Mesodermal cell (in vitro differentiated cells): ENCODE measurements around the gene CD2BP2.

ENCODE experiments used
- H3K27ac ChIP-seq: 2 replicates; pipeline ENCODE4 v1.7.0; 2013; ENCODE audit warnings: mild to moderate bottlenecking, low read depth, low read length, moderate library complexity; ENCODE audit not compliant: severe bottlenecking
- H3K36me3 ChIP-seq: 2 replicates; pipeline ENCODE4 v1.7.1; 2013; ENCODE audit warnings: mild to moderate bottlenecking, low read length, moderate library complexity; ENCODE audit not compliant: control insufficient read depth, insufficient read depth
- H3K4me1 ChIP-seq: one replicate; pipeline ENCODE4 v1.7.1; 2013; ENCODE audit warnings: mild to moderate bottlenecking, low read length; ENCODE audit not compliant: insufficient read depth, control insufficient read depth, poor library complexity, severe bottlenecking
- H3K4me3 ChIP-seq: 2 replicates; pipeline ENCODE4 v1.7.0; 2013; ENCODE audit warnings: low read length, control low read depth, mild to moderate bottlenecking; ENCODE audit not compliant: insufficient read depth, poor library complexity, severe bottlenecking; ENCODE audit errors: extremely low read depth
- H3K9me3 ChIP-seq: 2 replicates; pipeline ENCODE4 v1.7.1; 2013; ENCODE audit warnings: mild to moderate bottlenecking, low read length, moderate library complexity; ENCODE audit not compliant: control insufficient read depth
- WGBS, 2 experiments: methylation state at CpG; one replicate each; pipeline ENCODE4 v1.1.5; 2013; ENCODE audit warnings: missing lambda C conversion rate in 2 of 2; ENCODE audit not compliant: insufficient coverage in 2 of 2; 5-methylcytosine and 5-hydroxymethylcytosine counted together

The CD2BP2 gene

DNA sequence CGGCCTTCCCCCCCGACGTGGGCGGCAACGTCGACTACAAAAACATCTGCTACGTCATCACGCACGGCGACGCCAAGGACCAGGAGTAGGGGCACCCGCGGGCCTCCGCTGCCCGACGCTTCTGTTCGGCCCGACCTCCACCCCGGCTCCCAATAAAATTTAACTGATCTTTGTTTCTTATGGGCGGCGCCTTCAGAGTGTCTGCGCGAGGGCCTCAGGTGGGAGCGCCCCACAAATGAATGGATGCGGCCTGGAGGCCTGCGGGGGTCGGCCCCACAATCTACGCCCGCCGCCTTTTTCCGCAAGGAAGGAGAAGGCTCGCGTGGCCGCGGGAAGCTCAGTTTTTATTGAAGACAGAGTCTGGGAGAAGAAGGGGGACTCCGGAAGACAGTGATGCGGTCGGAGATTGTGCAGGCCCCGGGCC lies 22.7 kb upstream of the CD2BP2 start:
- 2 to 3% methylated on average over 21 to 35 of the region's 39 CpGs for WGBS, 2 experiments
- Histone ChIP-seq H3K9me3 (no peaks in the 10 kb centered on the region), H3K4me1 (peaks cover 22% of the 10 kb centered on the region), H3K36me3 (peaks cover 8% of the 10 kb centered on the region), H3K4me3 (peak overlapping the region; percentile 72), H3K27ac (peak overlapping the region; percentile 100)

DNA sequence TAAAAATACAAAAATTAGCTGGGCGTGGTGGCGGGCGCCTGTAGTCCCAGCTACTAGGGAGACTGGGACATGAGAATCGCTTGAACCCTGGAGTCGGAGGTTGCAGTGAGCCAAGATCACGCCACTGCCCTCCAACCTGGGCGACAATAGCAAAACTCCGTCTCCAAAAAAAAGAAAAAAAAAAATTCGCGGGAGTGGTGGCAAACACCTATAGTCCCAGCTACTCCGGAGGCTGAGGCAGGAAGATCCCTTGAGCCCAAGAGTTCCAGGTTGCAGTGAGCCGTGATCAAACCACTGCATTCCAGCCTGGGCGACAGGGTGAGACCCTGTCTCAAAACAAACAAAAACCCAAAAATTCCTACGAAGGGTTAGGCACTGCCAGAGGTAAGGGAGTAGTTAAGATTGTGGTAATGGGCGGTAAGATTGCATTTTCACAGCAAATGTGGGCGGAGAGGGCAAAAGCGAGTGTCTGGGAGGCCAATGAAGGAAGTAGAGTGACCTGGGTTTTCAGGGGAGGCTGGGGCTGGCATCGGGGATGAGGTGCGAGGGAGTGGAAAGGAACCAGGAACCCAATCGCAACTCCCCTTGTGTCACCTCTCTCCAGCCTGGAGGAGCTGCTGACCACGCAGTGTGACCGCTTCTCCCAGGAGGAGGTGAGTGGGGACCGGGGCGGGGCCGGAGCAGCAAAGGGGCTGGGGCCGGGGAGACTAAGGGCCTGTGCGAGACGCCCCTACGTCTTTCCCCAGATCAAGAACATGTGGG lies 22.1 kb upstream of the CD2BP2 start:
- H3K27ac ChIP-seq = peak overlapping the region; percentile 100
- H3K36me3 ChIP-seq = peaks cover 8% of the 10 kb centered on the region
- H3K9me3 ChIP-seq = no peaks in the 10 kb centered on the region
- WGBS, 2 experiments = 66 to 75% methylated on average over 11 to 27 of the region's 29 CpGs
- peak overlapping the region; percentile 72 for H3K4me3 ChIP-seq
- H3K4me1 ChIP-seq = peaks cover 22% of the 10 kb centered on the region

DNA sequence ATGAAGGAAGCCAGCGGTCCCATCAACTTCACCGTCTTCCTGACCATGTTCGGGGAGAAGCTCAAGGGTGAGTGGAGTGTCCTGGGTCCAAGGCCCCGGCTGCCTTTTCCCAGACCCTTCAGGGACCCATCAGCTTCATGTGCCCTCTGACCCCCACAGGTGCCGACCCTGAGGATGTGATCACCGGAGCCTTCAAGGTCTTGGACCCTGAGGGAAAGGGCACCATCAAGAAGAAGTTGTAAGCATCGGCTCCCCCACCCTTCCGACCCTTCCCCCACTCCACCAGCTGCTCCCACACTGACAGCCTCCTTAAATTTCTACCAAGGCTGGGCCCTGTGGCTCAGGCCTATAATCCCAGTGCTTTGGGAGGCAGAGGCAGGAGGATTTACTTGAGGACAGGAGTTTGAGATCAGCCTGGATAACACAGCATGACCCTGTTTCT lies 21.4 kb upstream of the CD2BP2 start:
- Histone ChIP-seq H3K9me3 (no peaks in the 10 kb centered on the region), H3K36me3 (peaks cover 8% of the 10 kb centered on the region)
- 93 to 100% methylated on average over 3 to 6 of the region's 8 CpGs for WGBS, 2 experiments

DNA sequence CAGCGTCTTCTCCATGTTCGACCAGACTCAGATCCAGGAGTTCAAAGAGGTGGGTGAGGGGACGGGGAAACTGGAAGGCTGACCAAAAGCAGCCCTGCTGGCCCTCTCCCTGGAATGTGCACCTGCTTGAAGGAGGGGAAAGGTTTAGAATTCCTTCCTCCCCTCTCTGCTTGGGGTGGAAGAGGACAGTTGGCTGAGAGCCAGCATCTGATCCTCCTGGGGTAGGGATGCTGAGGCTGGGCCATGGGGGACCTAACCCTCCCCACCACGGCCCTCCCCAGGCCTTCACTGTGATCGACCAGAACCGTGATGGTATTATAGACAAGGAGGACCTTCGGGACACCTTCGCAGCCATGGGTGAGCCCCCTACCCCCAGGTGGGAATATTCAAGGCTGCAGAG lies 20.8 kb upstream of the CD2BP2 start:
- Histone ChIP-seq H3K4me1 (peaks cover 17% of the 10 kb centered on the region), H3K36me3 (peaks cover 8% of the 10 kb centered on the region), H3K4me3 (no peak overlapping the region), H3K9me3 (no peaks in the 10 kb centered on the region), H3K27ac (no peak overlapping the region)
- WGBS, 2 experiments = 84 to 90% methylated on average over 2 to 4 of the region's 8 CpGs

More for the DNA sequence above, 21.4 kb upstream of the CD2BP2 start:
- Histone ChIP-seq H3K27ac (peak overlapping the region; percentile 49), H3K4me3 (no peak overlapping the region), H3K4me1 (peaks cover 21% of the 10 kb centered on the region)

DNA sequence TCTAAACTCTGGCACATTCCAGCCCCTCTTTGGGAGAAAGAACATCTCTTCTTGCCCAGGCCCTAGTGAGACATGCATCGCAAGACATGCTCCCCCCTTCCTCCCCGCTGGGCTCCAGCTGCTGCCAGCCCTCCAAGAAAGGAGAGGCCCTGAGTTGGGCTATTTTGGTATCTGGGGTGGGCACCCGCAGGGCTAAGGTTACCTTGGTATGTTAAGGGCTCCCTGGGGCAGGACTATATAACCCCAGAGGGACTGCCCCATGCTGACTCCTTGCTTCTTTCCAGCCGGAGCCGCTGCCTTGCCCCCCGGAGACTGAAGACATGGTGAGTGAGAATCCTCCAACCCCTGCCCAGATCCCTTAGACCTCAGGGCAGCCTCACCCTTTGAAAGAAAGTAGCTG lies 19.4 kb upstream of the CD2BP2 start, which contains the start of gene MYL11:
Gene MYL11 (plus strand): TSS at position 265 of the 400 bp plus-strand sequence. CDS start 56 bp downstream, at position 321.
- H3K27ac ChIP-seq = no peak within 1 kb of the TSS
- no peak within 1 kb of the TSS for H3K4me3 ChIP-seq
- H3K4me1 ChIP-seq = peaks cover 15% of the 10 kb centered on the region
- H3K9me3 ChIP-seq = no peaks in the 10 kb centered on the region
- no peaks in the 10 kb centered on the region for H3K36me3 ChIP-seq
- WGBS, 2 experiments = 83 to 94% methylated on average over 4 of the region's 6 CpGs

DNA sequence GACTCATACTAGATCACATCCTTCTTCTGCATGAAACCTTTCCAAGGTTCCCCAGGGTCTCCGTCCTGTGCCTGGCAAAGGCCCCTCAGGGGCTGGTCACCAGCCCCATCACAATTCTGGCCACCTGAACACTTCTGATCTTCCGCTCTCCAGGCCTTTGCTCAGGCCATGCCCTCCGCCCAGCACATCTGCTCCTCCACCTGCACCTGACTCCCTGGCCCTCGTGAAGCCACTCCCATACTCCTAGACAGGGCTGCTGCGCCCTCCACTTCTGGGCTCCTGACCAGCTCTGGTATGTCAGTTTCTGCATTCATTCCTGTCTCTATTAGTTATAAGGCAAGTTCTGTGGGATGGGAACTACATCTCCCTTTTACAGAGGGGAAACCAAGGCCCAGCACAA lies 17.6 kb upstream of the CD2BP2 start:
- 94 to 96% methylated on average over 4 of the region's 5 CpGs for WGBS, 2 experiments
- H3K4me3 ChIP-seq = no peak overlapping the region
- no peaks in the 10 kb centered on the region for H3K9me3 ChIP-seq
- H3K4me1 ChIP-seq = peaks cover 22% of the 10 kb centered on the region
- no peak overlapping the region for H3K27ac ChIP-seq
- no peaks in the 10 kb centered on the region for H3K36me3 ChIP-seq

DNA sequence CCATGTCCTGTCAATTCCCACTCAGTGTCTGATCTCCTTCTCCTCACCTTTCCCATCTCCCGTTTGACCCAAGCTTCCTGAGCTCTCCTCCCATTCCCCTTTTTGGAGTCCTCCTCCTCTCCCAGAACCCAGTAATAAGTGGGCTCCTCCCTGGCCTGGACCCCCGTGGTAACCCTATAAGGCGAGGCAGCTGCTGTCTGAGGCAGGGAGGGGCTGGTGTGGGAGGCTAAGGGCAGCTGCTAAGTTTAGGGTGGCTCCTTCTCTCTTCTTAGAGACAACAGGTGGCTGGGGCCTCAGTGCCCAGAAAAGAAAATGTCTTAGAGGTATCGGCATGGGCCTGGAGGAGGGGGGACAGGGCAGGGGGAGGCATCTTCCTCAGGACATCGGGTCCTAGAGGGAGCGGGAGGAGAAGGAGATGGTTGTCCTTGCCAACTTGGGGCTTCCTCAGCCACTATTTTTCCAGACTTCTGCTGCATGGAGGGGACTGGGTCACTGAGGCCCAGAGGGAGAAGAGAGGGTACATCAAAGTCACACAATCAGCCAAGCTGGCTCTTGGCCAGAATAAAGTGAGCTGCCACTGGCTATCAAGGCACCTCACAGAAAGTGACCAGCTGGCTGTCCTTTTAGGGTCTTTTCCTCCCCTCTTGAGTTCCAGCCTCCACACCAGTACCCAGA lies 17.1 kb upstream of the CD2BP2 start:
- Histone ChIP-seq H3K36me3 (no peaks in the 10 kb centered on the region), H3K27ac (no peak overlapping the region), H3K4me1 (peaks cover 22% of the 10 kb centered on the region), H3K4me3 (no peak overlapping the region), H3K9me3 (no peaks in the 10 kb centered on the region)
- 93% methylated on average over 3 of the region's 6 CpGs; no CpG with 5 or more reads in 1 of the 2 experiments for WGBS, 2 experiments

DNA sequence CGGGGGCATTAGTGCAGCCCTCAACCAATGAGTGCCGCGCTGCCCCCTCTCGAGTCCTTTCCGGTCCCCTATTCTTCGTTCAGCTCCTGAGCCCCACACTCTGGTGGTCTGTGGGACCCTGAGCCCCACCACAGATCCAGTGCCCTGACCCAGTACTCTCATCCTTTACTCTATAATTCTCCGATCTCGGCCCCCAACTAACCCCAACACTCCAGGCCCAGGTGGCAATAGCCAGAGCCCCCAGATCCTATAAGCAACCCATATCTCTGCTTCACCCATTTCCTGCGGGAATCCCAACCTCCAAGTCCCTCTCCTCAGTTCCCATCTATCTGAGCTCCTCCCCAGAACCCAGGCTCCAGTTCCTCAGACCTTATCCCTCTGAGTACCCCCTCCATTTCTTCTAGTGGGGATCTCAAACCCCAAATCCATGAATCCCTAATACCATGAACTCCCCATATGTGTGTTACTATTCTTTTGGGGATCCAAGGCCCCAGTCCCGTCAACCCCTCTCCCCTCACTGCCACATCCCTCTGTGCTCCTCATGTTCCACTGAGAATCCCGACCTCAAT lies 16.2 kb upstream of the CD2BP2 start:
- H3K9me3 ChIP-seq = no peaks in the 10 kb centered on the region
- H3K4me1 ChIP-seq = peaks cover 16% of the 10 kb centered on the region

DNA sequence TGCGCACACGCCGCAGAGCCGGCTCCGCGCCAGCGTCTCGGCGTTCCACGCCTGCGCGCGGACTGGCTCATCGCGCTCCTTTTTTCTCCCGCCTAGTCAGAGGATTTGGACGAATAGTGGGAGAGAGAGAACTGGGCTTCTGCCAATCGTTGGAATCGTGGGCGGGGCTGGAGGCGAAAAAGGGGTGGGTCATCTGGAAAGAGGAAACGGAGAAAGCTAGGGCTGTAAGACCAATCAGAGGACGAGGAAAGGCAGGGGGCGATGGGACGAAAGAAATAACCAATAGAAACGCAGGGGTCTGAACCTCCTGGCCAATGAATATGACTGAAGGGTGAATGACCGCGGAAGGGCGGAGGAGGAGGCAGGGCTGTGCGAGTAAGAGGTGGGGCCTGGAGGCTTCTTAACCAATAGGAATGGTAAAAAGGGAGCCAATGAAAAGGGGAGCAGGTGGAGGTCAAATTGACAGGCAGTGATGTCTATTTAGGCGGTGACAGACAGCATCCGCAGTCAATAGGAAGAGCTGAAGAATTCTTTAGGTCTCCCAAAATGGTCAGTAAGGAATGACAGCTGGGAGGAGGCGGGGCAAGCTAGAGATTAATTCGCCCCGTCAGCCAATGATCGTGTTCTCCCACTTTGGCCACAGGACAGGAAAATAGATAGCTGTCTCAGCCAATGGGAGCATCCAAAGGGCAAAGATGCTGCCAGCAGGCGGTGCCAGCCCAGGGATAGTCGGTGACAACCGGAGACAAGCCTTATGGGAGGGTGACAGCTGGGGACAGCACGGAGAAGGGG lies 15.5 kb upstream of the CD2BP2 start, which contains the start of gene TBC1D10B:
Gene TBC1D10B (minus strand): TSS at position 39 of the 792 bp plus-strand sequence. CDS start 311 bp downstream, outside the sequence.
- peaks cover 10% of the 10 kb centered on the region for H3K4me1 ChIP-seq
- peak within 1 kb of the TSS; percentile 80 for H3K4me3 ChIP-seq
- WGBS, 2 experiments = 0 to 1% methylated on average over 27 to 33 of the region's 40 CpGs
- peak within 1 kb of the TSS; percentile 91 for H3K27ac ChIP-seq
- no peaks in the 10 kb centered on the region for H3K9me3 ChIP-seq
- H3K36me3 ChIP-seq = peaks cover 10% of the 10 kb centered on the region

More for the DNA sequence above, 16.2 kb upstream of the CD2BP2 start:
- peak overlapping the region; percentile 91 for H3K27ac ChIP-seq
- H3K4me3 ChIP-seq = peak overlapping the region; percentile 35
- 33 to 35% methylated on average over 10 to 11 of the region's 11 CpGs for WGBS, 2 experiments
- H3K36me3 ChIP-seq = peaks cover 5% of the 10 kb centered on the region

DNA sequence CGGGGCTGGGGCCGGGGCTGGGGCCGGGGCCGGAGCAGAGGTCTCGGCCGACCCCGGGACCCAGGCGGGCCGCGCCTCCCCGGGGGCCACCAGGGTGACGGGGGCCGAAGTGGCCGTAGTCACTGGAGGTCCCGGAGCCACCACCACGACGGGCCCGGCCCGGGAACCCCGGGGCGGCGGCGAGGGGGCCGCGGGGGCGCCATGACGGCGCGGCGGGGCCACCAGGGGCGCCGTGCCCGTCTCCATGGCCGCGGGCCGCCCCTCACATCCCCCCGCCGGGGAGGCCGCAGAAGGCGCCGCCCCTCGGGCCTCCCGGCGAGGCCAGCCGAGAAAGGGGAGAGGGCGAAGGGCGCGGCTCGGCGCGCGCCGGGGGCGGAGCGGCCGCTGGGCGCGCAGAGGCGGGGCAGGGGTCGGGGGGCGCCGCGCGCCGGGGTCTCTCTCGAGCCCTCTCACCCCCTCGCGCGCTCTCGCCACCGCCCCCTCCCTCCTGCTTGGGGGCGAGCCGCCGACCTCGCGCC lies 14.9 kb upstream of the CD2BP2 start:
- H3K4me3 ChIP-seq = peak overlapping the region; percentile 80
- peak overlapping the region; percentile 53 for H3K27ac ChIP-seq
- peaks cover 16% of the 10 kb centered on the region for H3K36me3 ChIP-seq
- H3K9me3 ChIP-seq = no peaks in the 10 kb centered on the region
- H3K4me1 ChIP-seq = peaks cover 9% of the 10 kb centered on the region
- 0 to 1% methylated on average over 20 to 33 of the region's 76 CpGs for WGBS, 2 experiments
